ENCODE data around the gene ALOXE3. TPM values are rescaled to one million over a fixed set of nuclear protein-coding genes. Genes with fewer than 3 reads are reported as not detected.

ALOXE3 gene
- total RNA-seq, 1 donor from 2014 or later, result not detected

GRCh38 chr17:8148560-8148959 is 30.2 kb upstream of the ALOXE3 start:
- Histone ChIP-seq H3K27ac (no peak overlapping the region), H3K4me3 (no peak overlapping the region), H3K27me3 (no peaks in the 10 kb centered on the region), H3K4me1 (peaks cover 29% of the 10 kb centered on the region), H3K9me3 (no peaks in the 10 kb centered on the region), H3K36me3 (peaks cover 83% of the 10 kb centered on the region)
- TF ChIP-seq, protein P1, sequence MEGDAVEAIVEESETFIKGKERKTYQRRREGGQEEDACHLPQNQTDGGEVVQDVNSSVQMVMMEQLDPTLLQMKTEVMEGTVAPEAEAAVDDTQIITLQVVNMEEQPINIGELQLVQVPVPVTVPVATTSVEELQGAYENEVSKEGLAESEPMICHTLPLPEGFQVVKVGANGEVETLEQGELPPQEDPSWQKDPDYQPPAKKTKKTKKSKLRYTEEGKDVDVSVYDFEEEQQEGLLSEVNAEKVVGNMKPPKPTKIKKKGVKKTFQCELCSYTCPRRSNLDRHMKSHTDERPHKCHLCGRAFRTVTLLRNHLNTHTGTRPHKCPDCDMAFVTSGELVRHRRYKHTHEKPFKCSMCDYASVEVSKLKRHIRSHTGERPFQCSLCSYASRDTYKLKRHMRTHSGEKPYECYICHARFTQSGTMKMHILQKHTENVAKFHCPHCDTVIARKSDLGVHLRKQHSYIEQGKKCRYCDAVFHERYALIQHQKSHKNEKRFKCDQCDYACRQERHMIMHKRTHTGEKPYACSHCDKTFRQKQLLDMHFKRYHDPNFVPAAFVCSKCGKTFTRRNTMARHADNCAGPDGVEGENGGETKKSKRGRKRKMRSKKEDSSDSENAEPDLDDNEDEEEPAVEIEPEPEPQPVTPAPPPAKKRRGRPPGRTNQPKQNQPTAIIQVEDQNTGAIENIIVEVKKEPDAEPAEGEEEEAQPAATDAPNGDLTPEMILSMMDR (IDR thresholded peaks at IDR 0.05), result no peak
- DNase-seq (peak; percentile 51), ATAC-seq (no peak)
- intact Hi-C loops (cut with DNase I), result no loop called here

GRCh38 chr17:8147805-8148404 is 29.6 kb upstream of the ALOXE3 start:
- Histone ChIP-seq H3K4me1 (peaks cover 23% of the 10 kb centered on the region), H3K27ac (peak overlapping the region; percentile 24), H3K27me3 (no peaks in the 10 kb centered on the region), H3K36me3 (peaks cover 85% of the 10 kb centered on the region), H3K9me3 (no peaks in the 10 kb centered on the region), H3K4me3 (no peak overlapping the region)
- intact Hi-C loops (cut with DNase I), result no loop called here
- no peak for ATAC-seq
- DNase-seq, result no peak
- TF ChIP-seq, protein P1 (IDR thresholded peaks at IDR 0.05), result no peak

GRCh38 chr17:8147141-8147804 is 29.0 kb upstream of the ALOXE3 start:
- Histone ChIP-seq H3K4me1 (peaks cover 18% of the 10 kb centered on the region), H3K27ac (peak overlapping the region; percentile 24), H3K36me3 (peaks cover 86% of the 10 kb centered on the region), H3K9me3 (no peaks in the 10 kb centered on the region), H3K4me3 (no peak overlapping the region), H3K27me3 (no peaks in the 10 kb centered on the region)
- ATAC-seq (no peak), DNase-seq (peak; percentile 67)
- intact Hi-C loops (cut with DNase I), result no loop called here
- TF ChIP-seq, protein P1 (IDR thresholded peaks at IDR 0.05), result no peak

DNA sequence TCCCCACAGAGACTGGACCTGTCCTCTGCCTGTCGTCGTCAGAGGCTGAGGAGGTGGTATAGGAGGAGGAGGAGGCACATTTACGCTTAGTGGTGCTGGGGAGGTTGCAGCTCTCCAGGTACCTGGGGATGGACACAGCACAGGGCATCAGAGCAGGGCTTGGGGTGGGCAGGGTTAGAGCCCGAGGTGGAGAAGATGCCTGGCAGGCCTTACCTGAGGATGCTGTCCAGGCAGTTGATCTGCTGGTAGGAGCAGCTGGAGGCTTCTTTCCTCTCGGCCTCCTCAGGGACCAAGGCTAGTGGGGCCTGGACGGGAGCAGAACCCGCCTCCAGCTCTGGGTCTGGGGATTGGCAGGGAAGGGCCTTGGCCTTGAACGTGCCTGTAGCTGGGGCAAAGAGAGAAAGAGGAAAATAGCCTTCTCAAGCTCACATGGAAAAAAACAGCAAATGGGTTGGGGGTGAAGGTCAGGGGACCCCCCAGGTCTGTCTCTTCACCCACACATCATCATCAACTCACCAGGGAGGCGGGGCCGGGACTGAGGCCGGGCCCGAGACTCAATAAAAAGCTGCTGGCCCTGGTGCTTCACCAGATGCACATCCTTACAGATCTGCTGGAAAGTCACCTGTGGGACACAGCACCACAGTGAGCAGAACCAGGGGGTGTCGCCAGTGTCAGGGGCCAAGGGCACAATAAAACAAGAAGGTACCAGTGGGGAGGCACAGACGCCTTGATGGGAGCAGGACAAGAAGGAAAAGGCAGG is 28.2 kb upstream of the ALOXE3 start:
- Histone ChIP-seq H3K27me3 (no peaks in the 10 kb centered on the region), H3K4me3 (no peak overlapping the region), H3K9me3 (no peaks in the 10 kb centered on the region), H3K27ac (peak overlapping the region; percentile 6), H3K4me1 (peaks cover 18% of the 10 kb centered on the region), H3K36me3 (peaks cover 93% of the 10 kb centered on the region)
- intact Hi-C loops (cut with DNase I), result no loop called here
- DNase-seq (peak; percentile 55), ATAC-seq (no peak)
- TF ChIP-seq, protein P1 (IDR thresholded peaks at IDR 0.05), result no peak

GRCh38 chr17:8145811-8146210 is 27.5 kb upstream of the ALOXE3 start:
- H3K36me3 ChIP-seq, result peaks cover 100% of the 10 kb centered on the region
- intact Hi-C loops (cut with DNase I), result no loop called here
- H3K4me1 ChIP-seq, result peaks cover 16% of the 10 kb centered on the region
- TF ChIP-seq, protein P1 (IDR thresholded peaks at IDR 0.05), result no peak
- peak; percentile 63 for DNase-seq
- H3K27me3 ChIP-seq, result no peaks in the 10 kb centered on the region
- H3K4me3 ChIP-seq, result no peak overlapping the region
- no peak overlapping the region for H3K27ac ChIP-seq
- no peaks in the 10 kb centered on the region for H3K9me3 ChIP-seq
- ATAC-seq, result no peak
